Thoracic aorta endothelial cell (primary cell): ENCODE data around the gene CNOT6. TPM values are rescaled to one million over a fixed set of nuclear protein-coding genes. Genes with fewer than 3 reads are reported as not detected.

Experiments
- small RNA-seq: library from RNA; depleted of rRNA; stranded (forward); fragments of <200 nt; gene quantifications from one replicate; pipeline ENCODE3, GENCODE V24; 2012
- total RNA-seq: library from RNA; depleted of rRNA; stranded (reverse); fragments of >200 nt; gene quantifications from 2 replicates; pipeline ENCODE4 v1.2.3, GENCODE V29; 2012

Gene CNOT6
- 30.9 and 33.5 TPM in 2 replicates for total RNA-seq

DNA sequence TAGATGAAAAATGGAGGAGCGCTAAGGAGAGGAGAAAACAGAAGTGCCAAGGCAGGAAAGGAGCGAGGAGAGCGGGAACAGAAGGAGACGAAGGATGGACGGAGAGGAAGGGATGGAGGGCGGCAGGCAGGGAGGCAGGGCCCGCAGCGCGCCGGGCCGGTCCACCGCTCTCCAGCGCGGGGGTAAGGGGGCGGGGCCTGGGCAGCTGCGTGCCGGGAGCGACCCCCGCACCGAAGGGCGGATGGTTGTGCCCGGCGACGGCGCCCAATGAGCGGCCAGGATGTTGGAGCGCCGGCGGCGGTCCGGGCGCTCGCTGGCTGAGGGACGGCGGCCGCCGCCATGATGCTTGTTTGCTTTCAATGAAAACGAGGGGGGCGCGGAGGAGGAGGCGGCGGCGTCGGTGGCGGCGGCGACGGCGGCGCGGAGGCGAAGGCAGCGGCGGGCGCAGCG lies at the start of gene CNOT6:
Gene CNOT6 (plus strand): TSS at position 320 of the 450 bp plus-strand sequence. CDS start 34,898 bp downstream, outside the sequence.

DNA sequence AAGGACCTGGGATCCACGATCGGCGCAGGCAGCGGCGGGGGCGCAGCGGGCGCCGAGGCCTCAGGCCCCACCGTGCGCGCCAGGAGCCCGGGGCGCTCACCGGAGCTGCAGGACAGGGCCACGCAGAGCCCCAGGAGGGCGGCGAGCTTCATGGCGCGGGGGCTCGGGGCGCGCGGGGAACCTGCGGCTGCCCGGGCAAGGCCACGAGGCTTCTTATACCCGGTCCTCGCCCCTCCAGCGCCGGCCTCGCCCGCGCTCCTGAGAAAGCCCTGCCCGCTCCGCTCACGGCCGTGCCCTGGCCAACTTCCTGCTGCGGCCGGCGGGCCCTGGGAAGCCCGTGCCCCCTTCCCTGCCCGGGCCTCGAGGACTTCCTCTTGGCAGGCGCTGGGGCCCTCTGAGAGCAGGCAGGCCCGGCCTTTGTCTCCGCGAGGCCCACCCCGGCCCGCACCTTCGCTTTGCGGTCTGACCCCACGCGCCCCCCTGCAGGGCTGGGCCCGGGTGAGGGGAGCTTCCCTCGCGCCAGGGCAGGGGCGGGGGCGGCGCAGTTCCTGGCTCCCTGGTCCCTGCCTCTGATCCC lies 97.2 kb downstream of the CNOT6 start, which contains the start of gene SCGB3A1:
Gene SCGB3A1 (minus strand): TSS at position 189 of the 577 bp plus-strand sequence. CDS start 37 bp downstream, at position 152.

Small RNAs within 50 kb of the gene (small RNA-seq; reads per million reads assigned to genes)
- gene RNU6-525P = not detected

Other genes starting within 250 kb of the CNOT6 start
- 38.4 and 43.1 TPM in 2 replicates for gene MAPK9, start 202.3 kb upstream of the CNOT6 start, total RNA-seq
- 0.43 and 2.4 TPM in 2 replicates for gene GFPT2, start 141.0 kb upstream of the CNOT6 start, total RNA-seq
- gene SCGB3A1, start 97.1 kb downstream of the CNOT6 start, total RNA-seq = not detected in 2 replicates
- 1.3 and 1.9 TPM in 2 replicates for gene FLT4, start 155.2 kb downstream of the CNOT6 start, total RNA-seq
- gene OR2Y1, start 245.7 kb downstream of the CNOT6 start, total RNA-seq = not detected in 2 replicates